GM21825 (cell line): Measurements from ENCODE around the gene CDH23.

ENCODE experiments used
- ATAC-seq: cut with Tn5 transposase; IDR thresholded peaks from one replicate; pipeline ENCODE4 v1.9.1; 2021; ENCODE audit warnings: mild to moderate bottlenecking, moderate library complexity; ENCODE audit not compliant: unreplicated experiment

CDH23 gene

GRCh38 chr10:71648254-71648932 is 251.7 kb downstream of the CDH23 start:
- ATAC-seq = no peak

DNA sequence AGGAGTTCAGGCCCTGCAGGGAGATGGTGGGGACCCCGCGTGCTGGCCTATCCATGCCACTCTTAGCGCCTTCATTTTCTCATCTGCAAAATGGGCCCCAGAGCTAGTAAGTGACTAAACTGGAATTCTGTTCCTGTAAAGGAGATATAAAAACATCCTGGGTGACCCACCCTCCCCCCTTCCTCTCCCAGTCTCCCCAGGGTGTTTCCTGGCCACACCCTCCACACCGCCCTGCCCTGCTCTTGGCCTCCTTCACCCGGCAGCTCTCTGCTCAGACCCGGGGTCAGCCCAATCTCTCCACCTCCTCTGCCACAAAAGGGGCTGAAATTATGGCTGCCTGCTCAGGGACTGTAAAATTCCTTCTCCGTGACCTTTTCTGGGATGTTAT is 252.2 kb downstream of the CDH23 start:
- no peak for ATAC-seq

DNA sequence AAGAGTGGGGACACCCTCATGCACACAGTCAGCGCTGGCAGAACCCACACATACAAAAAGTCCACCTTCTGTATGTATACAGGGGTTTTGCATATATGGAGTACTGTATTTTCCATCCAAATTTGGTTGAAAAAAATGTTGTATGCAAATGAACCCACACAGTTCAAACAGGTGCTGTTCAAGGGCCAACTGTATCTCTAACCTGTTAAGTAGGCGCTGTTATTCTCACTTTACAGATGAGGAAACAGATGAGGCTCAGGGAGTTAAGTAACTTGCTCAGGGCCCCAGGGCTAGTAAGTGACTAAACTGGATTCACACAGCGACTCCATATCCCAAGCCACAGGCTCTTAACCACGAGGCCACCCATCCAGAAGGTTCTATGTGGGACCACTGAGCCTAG is 252.9 kb downstream of the CDH23 start:
- no peak for ATAC-seq

DNA sequence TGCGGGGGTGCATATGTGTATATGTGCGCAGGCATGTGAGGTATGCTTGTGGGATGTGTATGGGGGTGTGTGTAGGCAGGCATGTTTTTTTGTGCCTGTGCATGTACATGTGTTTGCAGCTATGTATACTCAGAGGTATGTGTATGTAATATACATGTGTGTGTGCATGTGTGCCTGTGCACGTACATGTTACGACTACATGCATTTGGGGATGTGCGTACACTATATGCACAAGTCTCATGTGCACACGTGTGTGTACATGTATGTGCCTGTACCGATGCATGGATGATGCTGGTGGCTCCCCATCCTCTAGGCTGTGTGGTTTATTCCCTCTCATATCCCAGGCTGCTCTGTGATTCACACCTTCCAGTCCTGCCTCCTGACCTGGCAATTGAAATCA is 253.7 kb downstream of the CDH23 start:
- ATAC-seq = no peak

GRCh38 chr10:71651428-71651827 is 254.7 kb downstream of the CDH23 start:
- ATAC-seq = no peak

GRCh38 chr10:71651928-71652327 is 255.2 kb downstream of the CDH23 start:
- no peak for ATAC-seq

GRCh38 chr10:71653044-71653443 is 256.3 kb downstream of the CDH23 start:
- no peak for ATAC-seq

DNA sequence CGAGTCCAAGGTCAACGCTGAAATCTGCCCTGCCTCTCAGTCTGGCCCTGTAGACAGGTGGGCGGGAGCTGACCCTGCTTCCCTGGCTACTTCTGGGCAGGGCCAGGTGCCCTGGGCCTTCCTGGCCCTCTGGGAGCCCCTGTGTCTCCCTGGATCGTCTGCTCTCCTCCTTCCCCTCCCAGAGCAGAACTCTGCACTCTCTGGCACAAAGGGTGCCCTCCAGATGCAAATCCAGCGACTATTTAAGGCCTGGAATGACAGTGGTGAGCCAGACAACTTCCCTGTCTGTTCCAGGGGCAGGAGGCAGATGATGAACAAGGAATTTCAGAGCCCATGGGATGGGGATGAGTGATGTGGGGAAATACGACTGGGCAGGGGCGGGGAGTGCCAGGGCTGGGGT is 259.5 kb downstream of the CDH23 start:
- ATAC-seq = no peak

DNA sequence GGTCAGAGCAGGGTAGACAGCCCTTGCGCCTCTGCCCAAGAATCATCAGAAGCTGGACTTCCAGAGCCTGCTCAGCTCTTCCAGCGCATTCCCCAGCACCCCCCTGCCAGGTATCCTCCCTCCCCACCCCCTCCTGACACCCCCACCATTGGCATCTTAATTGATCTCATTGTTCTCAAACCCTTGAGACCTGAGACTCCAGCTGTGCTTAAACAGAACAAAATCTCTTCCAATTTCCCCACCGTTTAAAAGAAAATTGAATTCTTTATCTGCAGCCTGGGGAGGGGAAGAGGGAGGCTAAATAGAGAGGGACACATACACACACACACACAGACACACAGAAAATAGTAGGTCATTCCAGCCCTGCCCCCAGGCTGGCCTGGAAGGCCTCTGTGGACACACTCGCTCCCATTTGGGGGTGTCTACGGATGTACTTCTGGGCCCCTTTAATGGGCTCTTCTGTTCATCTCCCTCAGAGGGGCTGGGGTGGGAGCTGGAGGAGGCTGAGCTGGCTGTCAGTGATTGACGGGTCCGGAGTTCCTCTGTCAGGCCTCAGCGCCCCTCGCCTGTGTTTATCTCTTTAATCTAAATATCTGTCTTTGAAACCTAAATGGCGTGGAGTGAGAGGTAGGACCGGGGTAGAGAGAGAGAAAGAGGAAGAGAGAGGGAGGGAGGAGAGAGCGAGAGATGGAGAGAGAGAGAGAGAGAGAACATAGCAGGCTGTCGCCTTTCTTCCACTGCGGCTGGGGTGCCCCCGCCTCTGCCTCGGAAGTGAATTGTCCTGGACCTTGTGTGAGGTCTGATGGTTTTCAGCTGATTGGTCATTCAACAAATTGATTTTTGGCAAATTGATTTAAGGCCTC is 261.1 kb downstream of the CDH23 start:
- ATAC-seq = no peak

- ATAC-seq = no peak
Observed at GRCh38 chr10:71658467-71658745, 261.7 kb downstream of the CDH23 start.

DNA sequence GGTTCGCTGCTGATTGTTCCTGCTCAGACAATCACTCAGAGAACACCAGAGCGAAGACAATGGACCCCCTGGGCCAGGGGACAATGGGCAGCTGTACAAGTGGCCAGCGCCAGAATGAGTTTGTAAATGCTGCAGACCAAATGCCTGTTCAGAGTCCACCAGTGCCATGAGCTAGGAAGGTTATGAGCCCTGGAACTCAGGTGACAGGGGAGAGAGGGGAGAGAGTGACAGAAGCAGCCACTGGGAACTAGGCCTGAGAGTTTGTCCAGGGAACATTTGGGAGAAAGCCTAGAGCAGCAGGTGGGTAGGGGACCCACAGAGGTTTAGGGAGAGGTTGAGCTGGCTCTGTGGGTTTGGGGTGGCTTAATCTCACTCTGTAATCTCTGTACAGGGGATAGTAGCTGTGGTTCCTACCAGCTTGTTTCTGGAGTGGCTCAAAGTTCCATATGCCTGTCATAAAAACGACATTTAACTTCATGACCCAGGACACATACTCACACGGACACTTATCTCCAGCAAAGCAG is 262.5 kb downstream of the CDH23 start:
- ATAC-seq = no peak

DNA sequence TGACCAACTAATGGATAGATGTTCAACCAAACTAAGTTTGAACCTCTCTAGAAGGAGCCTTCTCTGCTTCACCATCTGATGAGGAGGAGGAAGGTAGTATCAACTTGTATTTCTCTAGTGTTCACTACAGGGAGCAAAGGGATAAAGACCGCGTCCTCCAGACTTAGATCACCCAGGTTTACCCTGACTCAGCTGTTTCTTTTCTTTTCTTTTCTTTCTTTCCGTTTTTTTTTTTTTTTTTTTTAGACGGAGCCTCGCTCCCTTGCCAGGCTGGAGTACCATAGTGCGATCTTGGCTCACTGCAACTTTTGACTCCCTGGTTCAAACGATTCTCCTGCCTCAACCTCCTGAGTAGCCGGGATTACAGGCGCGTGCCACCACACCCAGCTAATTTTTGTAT is 263.0 kb downstream of the CDH23 start:
- no peak for ATAC-seq

DNA sequence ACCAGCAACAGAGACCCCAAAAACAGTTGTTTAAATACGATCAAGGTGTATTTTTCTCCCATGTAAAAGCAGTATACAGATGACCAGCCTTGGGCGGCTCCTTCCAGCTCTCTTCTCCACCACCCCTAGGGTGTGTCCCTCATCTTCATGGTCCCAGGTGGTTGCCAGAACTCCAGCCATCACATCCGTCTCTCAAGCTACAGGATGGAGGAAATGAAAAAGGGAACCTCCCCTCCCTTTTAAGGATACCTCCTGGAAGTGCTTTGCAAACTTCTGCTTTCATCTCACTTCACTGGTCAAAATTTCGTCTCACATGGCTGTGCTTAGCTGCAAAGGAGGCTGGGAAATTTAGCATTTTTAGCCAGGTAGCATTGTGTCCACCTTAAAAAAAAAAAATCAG is 263.6 kb downstream of the CDH23 start:
- ATAC-seq = no peak

- no peak for ATAC-seq
Observed at GRCh38 chr10:71661060-71661622, 264.4 kb downstream of the CDH23 start.

DNA sequence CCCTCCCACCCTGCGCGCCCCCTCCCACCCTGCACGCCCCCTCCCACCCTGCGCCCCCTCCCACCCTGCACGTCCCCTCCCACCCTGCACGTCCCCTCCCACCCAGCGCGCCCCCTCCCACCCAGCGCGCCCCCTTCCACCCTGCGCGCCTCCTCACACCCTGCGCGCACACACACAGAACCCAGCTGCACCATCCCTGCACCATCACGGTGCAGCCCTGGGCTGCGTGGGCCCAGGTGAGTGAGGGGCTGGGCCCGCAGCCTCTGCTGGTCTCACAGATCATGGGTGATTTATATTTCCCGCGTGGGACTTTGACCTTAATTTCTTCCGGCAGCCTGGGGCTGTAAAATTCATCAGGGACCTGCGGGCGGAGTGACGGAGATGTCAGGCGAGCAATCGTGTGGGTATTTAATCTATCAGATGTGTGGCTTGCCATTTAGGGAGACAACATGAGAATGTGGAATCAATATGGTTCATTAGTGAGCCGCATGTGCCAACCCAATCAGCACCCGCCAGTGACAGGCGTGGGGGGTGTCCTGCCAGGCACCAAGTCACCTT is 265.1 kb downstream of the CDH23 start:
- no peak for ATAC-seq

- no peak for ATAC-seq
Observed at GRCh38 chr10:71663311-71663710, 266.6 kb downstream of the CDH23 start.

- ATAC-seq = no peak
Observed at GRCh38 chr10:71664585-71664984, 267.9 kb downstream of the CDH23 start.

GRCh38 chr10:71665456-71665855 is 268.7 kb downstream of the CDH23 start:
- no peak for ATAC-seq

DNA sequence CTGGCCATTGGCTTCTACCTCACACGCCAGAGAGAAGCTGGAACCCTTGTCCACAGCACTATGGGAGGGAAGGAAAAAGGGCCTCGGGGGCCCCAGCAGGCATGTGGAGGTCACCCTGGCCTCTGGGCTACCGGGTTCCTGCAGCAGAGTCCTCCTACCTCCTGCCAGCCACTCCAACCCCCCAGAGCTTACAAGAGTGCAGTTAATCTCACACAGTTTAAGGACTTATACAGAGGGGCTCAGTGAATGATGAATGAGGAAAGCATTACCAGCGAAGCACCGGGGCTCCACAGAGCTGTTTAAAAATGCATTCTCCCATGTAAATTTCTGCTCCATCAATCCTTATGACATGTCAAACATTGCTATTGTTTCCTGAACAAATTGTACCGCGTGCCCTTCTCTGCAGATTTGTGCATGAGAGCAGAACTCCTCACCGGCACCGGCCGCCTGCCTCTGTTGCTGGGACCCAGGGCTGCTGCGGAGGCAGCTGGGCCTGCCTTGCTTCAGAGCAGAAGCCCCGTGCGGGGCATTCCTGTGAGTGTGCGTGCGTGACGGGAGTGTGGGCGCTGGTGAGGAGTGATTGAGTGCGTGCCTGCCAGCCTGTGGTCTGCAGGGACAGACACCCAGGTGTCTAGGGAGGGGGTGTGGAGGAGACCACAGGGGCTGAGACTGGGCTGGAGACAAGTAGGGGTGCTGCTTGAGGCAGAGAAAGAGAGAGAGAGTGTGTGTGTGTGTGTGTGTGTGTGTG is 270.1 kb downstream of the CDH23 start:
- no peak for ATAC-seq

DNA sequence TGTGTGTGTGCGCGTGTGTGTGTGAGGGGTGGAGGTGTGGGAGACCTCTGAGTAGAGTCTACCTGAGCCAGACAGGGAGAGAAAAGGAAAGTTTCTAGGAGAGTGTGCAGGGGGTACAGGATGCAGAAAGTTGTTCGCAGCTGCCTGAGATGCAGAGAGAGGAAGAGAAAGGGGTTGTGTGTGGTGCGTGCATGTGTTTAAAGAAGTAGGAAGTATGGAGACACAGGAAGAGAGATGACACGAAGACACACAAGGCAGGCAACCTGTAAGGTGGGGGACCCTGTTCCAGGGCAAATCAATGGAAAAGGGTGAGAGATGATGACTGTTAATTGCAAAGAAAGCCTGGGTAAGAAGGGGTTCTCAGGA is 270.6 kb downstream of the CDH23 start:
- no peak for ATAC-seq
